Stomach smooth muscle (tissue), 2 donors: ENCODE data around the gene KDELR1.
"Not testable (repeated sequence)": the region's sequence is repeated elsewhere in the genome, so short reads cannot be mapped to it uniquely, and the experiment has no call there.

Experiments
- H3K27ac ChIP-seq: one replicate; pipeline ENCODE4 v1.7.0; 2013; ENCODE audit warnings: mild to moderate bottlenecking, low read length, inconsistent platforms
- H3K27me3 ChIP-seq, 2 donors: one replicate each; pipeline ENCODE4 v1.7.0; 2013; ENCODE audit warnings: low read length in 2 of 2; ENCODE audit not compliant: insufficient read depth in 2 of 2, control insufficient read depth in 1 of 2
- H3K36me3 ChIP-seq, 2 donors: one replicate each; pipeline ENCODE4 v1.7.0; 2013; ENCODE audit warnings: low read length in 2 of 2; ENCODE audit not compliant: control insufficient read depth in 2 of 2, insufficient read depth in 2 of 2
- H3K4me1 ChIP-seq: one replicate; pipeline ENCODE4 v1.7.0; 2013; ENCODE audit warnings: low read length; ENCODE audit not compliant: control insufficient read depth, insufficient read depth
- H3K4me3 ChIP-seq, 2 donors: one replicate each; pipeline ENCODE4 v1.7.0; 2013; ENCODE audit warnings: low read length in 2 of 2
- H3K9ac ChIP-seq, 2 donors: one replicate each; pipeline ENCODE4 v1.7.0; 2013; ENCODE audit warnings: low read length in 2 of 2, mild to moderate bottlenecking in 1 of 2
- H3K9me3 ChIP-seq, 2 donors: one replicate each; pipeline ENCODE4 v1.7.0; 2013; ENCODE audit warnings: low read length in 2 of 2; ENCODE audit not compliant: control insufficient read depth in 2 of 2
- donor health status: healthy.
- donor health status: Pancreatic carcinoma.

The KDELR1 gene

GRCh38 chr19:48386981-48387380 lies 4.4 kb downstream of the KDELR1 start:
- Histone ChIP-seq H3K9me3 (no peaks in the 10 kb centered on the region), H3K9ac (no peak overlapping the region), H3K4me3 (no peak overlapping the region), H3K36me3 (peaks cover 30 to 38% of the 10 kb centered on the region in 2 donors), H3K27ac (no peak overlapping the region), H3K27me3 (no peaks in the 10 kb centered on the region), H3K4me1 (peaks cover 16% of the 10 kb centered on the region)

GRCh38 chr19:48385461-48386087 lies 5.8 kb downstream of the KDELR1 start:
- Histone ChIP-seq H3K4me3 (no peak overlapping the region), H3K36me3 (peaks cover 30 to 44% of the 10 kb centered on the region in 2 donors), H3K27ac (no peak overlapping the region), H3K27me3 (no peaks in the 10 kb centered on the region), H3K9me3 (no peaks in the 10 kb centered on the region), H3K4me1 (peaks cover 12% of the 10 kb centered on the region), H3K9ac (no peak overlapping the region)

GRCh38 chr19:48382286-48382685 lies 9.1 kb downstream of the KDELR1 start:
- no peaks in the 10 kb centered on the region for H3K27me3 ChIP-seq
- H3K36me3 ChIP-seq = peaks cover 23 to 37% of the 10 kb centered on the region in 2 donors
- no peak overlapping the region for H3K9ac ChIP-seq
- H3K4me3 ChIP-seq = no peak overlapping the region
- H3K9me3 ChIP-seq = no peaks in the 10 kb centered on the region
- H3K4me1 ChIP-seq = no peaks in the 10 kb centered on the region
- no peak overlapping the region for H3K27ac ChIP-seq

- H3K4me3 ChIP-seq = no peak overlapping the region
- no peak overlapping the region for H3K9ac ChIP-seq
- H3K9me3 ChIP-seq = no peaks in the 10 kb centered on the region
- H3K36me3 ChIP-seq = peaks cover 20 to 34% of the 10 kb centered on the region in 2 donors
- H3K4me1 ChIP-seq = no peaks in the 10 kb centered on the region
- no peaks in the 10 kb centered on the region for H3K27me3 ChIP-seq
- H3K27ac ChIP-seq = no peak overlapping the region
These were observed 10.0 kb downstream of the KDELR1 start for GRCh38 chr19:48381178-48381950.

- Histone ChIP-seq H3K4me3 (no peak overlapping the region), H3K4me1 (no peaks in the 10 kb centered on the region), H3K27me3 (no peaks in the 10 kb centered on the region), H3K9me3 (no peaks in the 10 kb centered on the region), H3K9ac (no peak overlapping the region), H3K27ac (no peak overlapping the region), H3K36me3 (peaks cover 5 to 17% of the 10 kb centered on the region in 2 donors)
These were observed 12.3 kb downstream of the KDELR1 start for GRCh38 chr19:48379058-48379457.

GRCh38 chr19:48378194-48378570 lies 13.2 kb downstream of the KDELR1 start:
- no peak overlapping the region for H3K4me3 ChIP-seq
- H3K9me3 ChIP-seq = no peaks in the 10 kb centered on the region
- H3K36me3 ChIP-seq = peaks cover 0 to 8% of the 10 kb centered on the region in 2 donors
- H3K27ac ChIP-seq = no peak overlapping the region
- no peak overlapping the region for H3K9ac ChIP-seq
- H3K27me3 ChIP-seq = no peaks in the 10 kb centered on the region
- H3K4me1 ChIP-seq = no peaks in the 10 kb centered on the region

- H3K27ac ChIP-seq = no peak overlapping the region
- no peak overlapping the region for H3K4me3 ChIP-seq
- H3K36me3 ChIP-seq = no peaks in the 10 kb centered on the region
- no peaks in the 10 kb centered on the region for H3K4me1 ChIP-seq
- H3K9ac ChIP-seq = no peak overlapping the region
- no peaks in the 10 kb centered on the region for H3K9me3 ChIP-seq
- no peaks in the 10 kb centered on the region for H3K27me3 ChIP-seq
These were observed 17.8 kb downstream of the KDELR1 start for GRCh38 chr19:48373567-48373966.

- Histone ChIP-seq H3K36me3 (no peaks in the 10 kb centered on the region), H3K9ac (no peak overlapping the region), H3K27me3 (no peaks in the 10 kb centered on the region), H3K9me3 (no peaks in the 10 kb centered on the region), H3K4me1 (no peaks in the 10 kb centered on the region), H3K27ac (no peak overlapping the region), H3K4me3 (no peak overlapping the region)
These were observed 18.4 kb downstream of the KDELR1 start for GRCh38 chr19:48372904-48373303.

- not testable (repeated sequence) for H3K4me1 ChIP-seq, H3K9ac ChIP-seq
These were observed 19.6 kb downstream of the KDELR1 start for GRCh38 chr19:48371771-48372170.

GRCh38 chr19:48371367-48371766 lies 20.0 kb downstream of the KDELR1 start:
- H3K4me3 ChIP-seq = no peak overlapping the region
- H3K4me1 ChIP-seq = no peaks in the 10 kb centered on the region

More at GRCh38 chr19:48371771-48372170, 19.6 kb downstream of the KDELR1 start:
- not testable (repeated sequence) for H3K36me3 ChIP-seq, H3K27me3 ChIP-seq, H3K9me3 ChIP-seq, H3K4me3 ChIP-seq, H3K27ac ChIP-seq

GRCh38 chr19:48370955-48371354 lies 20.4 kb downstream of the KDELR1 start:
- H3K27me3 ChIP-seq = no peaks in the 10 kb centered on the region
- H3K9me3 ChIP-seq = no peaks in the 10 kb centered on the region
- H3K36me3 ChIP-seq = no peaks in the 10 kb centered on the region
- no peak overlapping the region for H3K9ac ChIP-seq
- no peaks in the 10 kb centered on the region for H3K4me1 ChIP-seq
- no peak overlapping the region for H3K4me3 ChIP-seq
- H3K27ac ChIP-seq = no peak overlapping the region

More at GRCh38 chr19:48371367-48371766, 20.0 kb downstream of the KDELR1 start:
- H3K27ac ChIP-seq = no peak overlapping the region
- H3K36me3 ChIP-seq = no peaks in the 10 kb centered on the region
- H3K9ac ChIP-seq = no peak overlapping the region
- H3K27me3 ChIP-seq = no peaks in the 10 kb centered on the region
- H3K9me3 ChIP-seq = no peaks in the 10 kb centered on the region
